Adrenal gland (tissue), 5 donors: ENCODE measurements around the gene WDR5B.

Experiments
- POLR2A ChIP-seq, 2 donors: fragments of 450-650 bp; IDR thresholded peaks; one replicate each; pipeline ENCODE4 v1.6.1; 2017; ENCODE audit warnings: antibody characterized with exemption in 2 of 2, mild to moderate bottlenecking in 2 of 2, moderate library complexity in 1 of 2
- TF ChIP-seq, protein P1 (sequence below), 6 experiments: fragments of 450-650 bp in 4 of 6; fragments of 200-600 bp in 2 of 6; sonication (generic) in 1 of 6; IDR thresholded peaks; 1 replicate in 5 of 6; 2 replicates in 1 of 6; pipeline versions ENCODE4 v1.5.1 to v1.8.0; 2016 to 2021; ENCODE audit warnings: antibody characterized with exemption in 6 of 6, mild to moderate bottlenecking in 2 of 6, moderate library complexity in 1 of 6
- donor health status: DM: no; HTN: no; CAD: no.

GRCh38 chr3:122409446-122409845, 6.4 kb downstream of the WDR5B start:
- TF ChIP-seq POLR2A (IDR thresholded peaks at IDR 0.05), result no peak
- TF ChIP-seq, protein P1, sequence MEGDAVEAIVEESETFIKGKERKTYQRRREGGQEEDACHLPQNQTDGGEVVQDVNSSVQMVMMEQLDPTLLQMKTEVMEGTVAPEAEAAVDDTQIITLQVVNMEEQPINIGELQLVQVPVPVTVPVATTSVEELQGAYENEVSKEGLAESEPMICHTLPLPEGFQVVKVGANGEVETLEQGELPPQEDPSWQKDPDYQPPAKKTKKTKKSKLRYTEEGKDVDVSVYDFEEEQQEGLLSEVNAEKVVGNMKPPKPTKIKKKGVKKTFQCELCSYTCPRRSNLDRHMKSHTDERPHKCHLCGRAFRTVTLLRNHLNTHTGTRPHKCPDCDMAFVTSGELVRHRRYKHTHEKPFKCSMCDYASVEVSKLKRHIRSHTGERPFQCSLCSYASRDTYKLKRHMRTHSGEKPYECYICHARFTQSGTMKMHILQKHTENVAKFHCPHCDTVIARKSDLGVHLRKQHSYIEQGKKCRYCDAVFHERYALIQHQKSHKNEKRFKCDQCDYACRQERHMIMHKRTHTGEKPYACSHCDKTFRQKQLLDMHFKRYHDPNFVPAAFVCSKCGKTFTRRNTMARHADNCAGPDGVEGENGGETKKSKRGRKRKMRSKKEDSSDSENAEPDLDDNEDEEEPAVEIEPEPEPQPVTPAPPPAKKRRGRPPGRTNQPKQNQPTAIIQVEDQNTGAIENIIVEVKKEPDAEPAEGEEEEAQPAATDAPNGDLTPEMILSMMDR (IDR thresholded peaks at IDR 0.05), result no peak
